DMS53 (cell line): ENCODE measurements around the gene PWP1.
"Not testable (repeated sequence)": the region's sequence is repeated elsewhere in the genome, so short reads cannot be mapped to it uniquely, and the experiment has no call there.

Experiments
- DNase-seq: peaks from one replicate; lab custom pipeline; 2025; lab: John Stamatoyannopoulos, UW

The PWP1 gene

GRCh38 chr12:107668320-107669098 lies 17.1 kb upstream of the PWP1 start:
- no peak for DNase-seq

GRCh38 chr12:107669946-107670345 lies 15.7 kb upstream of the PWP1 start:
- no peak for DNase-seq

- peak; percentile 43 for DNase-seq
Observed at GRCh38 chr12:107670999-107671643, 14.5 kb upstream of the PWP1 start.

GRCh38 chr12:107677671-107678070 lies 7.9 kb upstream of the PWP1 start:
- DNase-seq: no peak

- DNase-seq: no peak
Observed at GRCh38 chr12:107679336-107679735, 6.3 kb upstream of the PWP1 start.

GRCh38 chr12:107681455-107681835 lies 4.2 kb upstream of the PWP1 start:
- no peak for DNase-seq

- no peak for DNase-seq
Observed at GRCh38 chr12:107681836-107682820, 3.5 kb upstream of the PWP1 start.

GRCh38 chr12:107684029-107684795 lies 1.4 kb upstream of the PWP1 start:
- peak; percentile 32 for DNase-seq

- DNase-seq: peak; percentile 83
Observed at GRCh38 chr12:107684990-107685359, 624 bp upstream of the PWP1 start.

GRCh38 chr12:107695772-107696171 lies 10.2 kb downstream of the PWP1 start:
- DNase-seq: peak; percentile 73

GRCh38 chr12:107702106-107702505 lies 16.5 kb downstream of the PWP1 start:
- DNase-seq: no peak

- no peak for DNase-seq
Observed at GRCh38 chr12:107704041-107704440, 18.4 kb downstream of the PWP1 start.

GRCh38 chr12:107705522-107705921 lies 19.9 kb downstream of the PWP1 start:
- not testable (repeated sequence) for DNase-seq

- no peak for DNase-seq
Observed at GRCh38 chr12:107715780-107716179, 30.2 kb downstream of the PWP1 start.

- DNase-seq: no peak
Observed at GRCh38 chr12:107718606-107719005, 33.0 kb downstream of the PWP1 start.

GRCh38 chr12:107727327-107727726 lies 41.7 kb downstream of the PWP1 start:
- not testable (repeated sequence) for DNase-seq

GRCh38 chr12:107727742-107728141 lies 42.1 kb downstream of the PWP1 start:
- not testable (repeated sequence) for DNase-seq

GRCh38 chr12:107730618-107731341 lies 45.2 kb downstream of the PWP1 start:
- no peak for DNase-seq

GRCh38 chr12:107731366-107731765 lies 45.8 kb downstream of the PWP1 start:
- peak; percentile 63 for DNase-seq

- no peak for DNase-seq
Observed at GRCh38 chr12:107732365-107732764, 46.8 kb downstream of the PWP1 start.

GRCh38 chr12:107734139-107734538 lies 48.5 kb downstream of the PWP1 start:
- DNase-seq: no peak
